Measurements from ENCODE around the gene KLB.
"Not testable (repeated sequence)": the region's sequence is repeated elsewhere in the genome, so short reads cannot be mapped to it uniquely, and the experiment has no call there.

KLB gene

DNA sequence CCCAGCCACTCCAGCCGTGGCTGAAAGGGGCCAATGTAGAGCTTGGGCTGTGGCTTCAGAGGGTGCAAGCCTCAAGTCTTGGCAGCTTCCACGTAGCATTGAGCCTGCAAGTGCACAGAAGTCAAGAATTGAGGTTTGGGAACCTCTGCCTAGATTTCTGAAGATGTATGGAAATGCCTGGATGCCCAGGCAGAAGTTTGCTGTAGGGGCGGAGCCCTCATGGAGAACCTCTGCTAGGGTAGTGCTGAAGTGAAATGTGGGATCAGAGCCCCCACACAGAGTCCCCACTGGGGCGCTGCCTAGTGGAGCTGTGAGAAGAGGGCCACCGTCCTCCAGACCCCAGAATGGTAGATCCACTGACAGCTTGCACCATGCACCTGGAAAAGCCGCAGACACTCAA is 35.5 kb upstream of the KLB start:
- H3K4me3 ChIP-seq (ENCODE audit: low read depth in 1 of 2, low read length in 2 of 2); H3K9me3 ChIP-seq (ENCODE audit: control insufficient read depth in 1 of 2, low read length in 2 of 2); H3K9ac ChIP-seq (ENCODE audit: low read depth in 1 of 2, low read length in 2 of 2); H3K27me3 ChIP-seq (ENCODE audit: control insufficient read depth in 1 of 2, insufficient read depth in 2 of 2, low read length in 2 of 2); H3K4me1 ChIP-seq (ENCODE audit: control insufficient read depth in 1 of 2, insufficient read depth in 2 of 2, low read length in 2 of 2); H3K36me3 ChIP-seq (ENCODE audit: control insufficient read depth in 1 of 2, insufficient read depth in 2 of 2, low read length in 2 of 2); H3K27ac ChIP-seq (ENCODE audit: low read depth, low read length): not testable (repeated sequence)

DNA sequence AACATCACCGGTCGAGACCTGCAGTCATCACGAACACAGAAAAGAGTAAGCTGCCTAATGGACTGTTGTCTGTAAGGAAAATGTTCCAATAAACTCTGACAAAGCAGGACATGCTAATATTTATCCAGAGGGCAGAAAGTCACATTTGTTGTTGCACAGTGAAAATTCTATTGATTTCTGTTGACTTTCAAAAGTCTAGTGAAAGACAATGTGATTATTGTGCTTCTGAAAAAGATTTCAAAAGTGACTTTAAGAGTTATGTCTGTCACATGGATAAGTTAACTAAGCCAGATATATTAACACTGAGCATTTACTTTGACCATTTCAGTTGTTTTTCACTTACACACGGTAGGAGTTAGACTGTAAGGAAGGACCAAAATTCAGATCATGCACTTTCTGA is 31.3 kb upstream of the KLB start:
- no peaks in the 10 kb centered on the region for H3K4me1 ChIP-seq (ENCODE audit: control insufficient read depth in 1 of 2, insufficient read depth in 2 of 2, low read length in 2 of 2)
- H3K9ac ChIP-seq (ENCODE audit: low read depth in 1 of 2, low read length in 2 of 2): no peak overlapping the region
- H3K36me3 ChIP-seq (ENCODE audit: control insufficient read depth in 1 of 2, insufficient read depth in 2 of 2, low read length in 2 of 2): no peaks in the 10 kb centered on the region
- H3K9me3 ChIP-seq (ENCODE audit: control insufficient read depth in 1 of 2, low read length in 2 of 2): no peaks in the 10 kb centered on the region
- H3K27ac ChIP-seq (ENCODE audit: low read depth, low read length): no peak overlapping the region
- no peak overlapping the region for H3K4me3 ChIP-seq (ENCODE audit: low read depth in 1 of 2, low read length in 2 of 2)
- no peaks in the 10 kb centered on the region for H3K27me3 ChIP-seq (ENCODE audit: control insufficient read depth in 1 of 2, insufficient read depth in 2 of 2, low read length in 2 of 2)

- Histone ChIP-seq H3K27ac (ENCODE audit: low read depth, low read length) (no peak overlapping the region), H3K9me3 (ENCODE audit: control insufficient read depth in 1 of 2, low read length in 2 of 2) (no peaks in the 10 kb centered on the region), H3K27me3 (ENCODE audit: control insufficient read depth in 1 of 2, insufficient read depth in 2 of 2, low read length in 2 of 2) (no peaks in the 10 kb centered on the region), H3K36me3 (ENCODE audit: control insufficient read depth in 1 of 2, insufficient read depth in 2 of 2, low read length in 2 of 2) (no peaks in the 10 kb centered on the region), H3K4me3 (ENCODE audit: low read depth in 1 of 2, low read length in 2 of 2) (no peak overlapping the region), H3K4me1 (ENCODE audit: control insufficient read depth in 1 of 2, insufficient read depth in 2 of 2, low read length in 2 of 2) (no peaks in the 10 kb centered on the region), H3K9ac (ENCODE audit: low read depth in 1 of 2, low read length in 2 of 2) (no peak overlapping the region)
These were observed 23.0 kb upstream of the KLB start for GRCh38 chr4:39383690-39384089.

DNA sequence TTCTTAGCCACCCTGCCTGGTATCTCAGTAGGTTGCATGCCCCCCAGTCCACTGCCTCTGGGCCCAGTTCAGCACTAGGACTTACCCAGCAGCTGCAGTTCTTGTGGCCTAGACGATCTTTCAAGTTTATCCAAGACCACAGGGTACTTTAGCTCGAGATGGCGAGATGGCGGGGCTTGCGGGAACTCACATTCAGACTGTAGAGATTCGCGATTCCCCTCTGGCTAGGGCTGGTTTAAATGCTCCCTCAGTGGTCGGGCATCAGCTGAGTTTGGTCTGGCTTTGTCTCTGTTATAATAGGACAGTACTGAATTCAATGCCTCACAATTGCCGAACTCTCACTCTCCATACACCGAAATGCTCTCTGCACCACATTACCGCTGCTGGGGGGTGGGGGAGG is 22.2 kb upstream of the KLB start:
- H3K4me1 ChIP-seq (ENCODE audit: control insufficient read depth in 1 of 2, insufficient read depth in 2 of 2, low read length in 2 of 2): no peaks in the 10 kb centered on the region
- peaks cover 0 to 4% of the 10 kb centered on the region in 2 donors for H3K27me3 ChIP-seq (ENCODE audit: control insufficient read depth in 1 of 2, insufficient read depth in 2 of 2, low read length in 2 of 2)
- no peaks in the 10 kb centered on the region for H3K9me3 ChIP-seq (ENCODE audit: control insufficient read depth in 1 of 2, low read length in 2 of 2)
- no peak overlapping the region for H3K4me3 ChIP-seq (ENCODE audit: low read depth in 1 of 2, low read length in 2 of 2)
- no peak overlapping the region for H3K9ac ChIP-seq (ENCODE audit: low read depth in 1 of 2, low read length in 2 of 2)
- no peaks in the 10 kb centered on the region for H3K36me3 ChIP-seq (ENCODE audit: control insufficient read depth in 1 of 2, insufficient read depth in 2 of 2, low read length in 2 of 2)
- no peak overlapping the region for H3K27ac ChIP-seq (ENCODE audit: low read depth, low read length)

- Histone ChIP-seq H3K27me3 (ENCODE audit: control insufficient read depth in 1 of 2, insufficient read depth in 2 of 2, low read length in 2 of 2) (peaks cover 0 to 5% of the 10 kb centered on the region in 2 donors), H3K9ac (ENCODE audit: low read depth in 1 of 2, low read length in 2 of 2) (no peak overlapping the region), H3K27ac (ENCODE audit: low read depth, low read length) (no peak overlapping the region), H3K36me3 (ENCODE audit: control insufficient read depth in 1 of 2, insufficient read depth in 2 of 2, low read length in 2 of 2) (no peaks in the 10 kb centered on the region), H3K9me3 (ENCODE audit: control insufficient read depth in 1 of 2, low read length in 2 of 2) (no peaks in the 10 kb centered on the region), H3K4me1 (ENCODE audit: control insufficient read depth in 1 of 2, insufficient read depth in 2 of 2, low read length in 2 of 2) (no peaks in the 10 kb centered on the region), H3K4me3 (ENCODE audit: low read depth in 1 of 2, low read length in 2 of 2) (no peak overlapping the region)
These were observed 16.1 kb upstream of the KLB start for GRCh38 chr4:39390603-39391002.

DNA sequence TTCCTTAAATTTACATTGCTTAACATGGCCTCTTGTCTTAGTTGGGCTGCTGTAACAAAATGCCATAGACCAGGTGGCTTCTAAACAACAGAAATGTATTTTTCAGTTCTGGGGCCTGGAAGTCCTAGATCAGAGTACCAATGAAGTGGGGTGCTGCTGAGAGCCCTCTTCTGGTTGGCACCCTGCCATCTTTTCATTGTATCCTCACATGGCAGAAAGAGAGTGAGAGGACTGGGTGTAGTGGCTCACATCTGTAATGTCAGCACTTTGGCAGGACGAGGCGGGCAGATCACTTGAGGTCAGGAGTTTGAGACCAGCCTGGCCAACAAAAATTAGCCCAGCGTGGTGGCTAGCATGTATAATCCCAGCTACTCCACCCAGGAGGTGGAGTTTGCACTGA is 12.0 kb upstream of the KLB start:
- Histone ChIP-seq H3K4me1 (ENCODE audit: control insufficient read depth in 1 of 2, insufficient read depth in 2 of 2, low read length in 2 of 2) (no peaks in the 10 kb centered on the region), H3K36me3 (ENCODE audit: control insufficient read depth in 1 of 2, insufficient read depth in 2 of 2, low read length in 2 of 2) (no peaks in the 10 kb centered on the region), H3K4me3 (ENCODE audit: low read depth in 1 of 2, low read length in 2 of 2) (no peak overlapping the region), H3K9me3 (ENCODE audit: control insufficient read depth in 1 of 2, low read length in 2 of 2) (no peaks in the 10 kb centered on the region), H3K27me3 (ENCODE audit: control insufficient read depth in 1 of 2, insufficient read depth in 2 of 2, low read length in 2 of 2) (no peaks in the 10 kb centered on the region), H3K27ac (ENCODE audit: low read depth, low read length) (no peak overlapping the region), H3K9ac (ENCODE audit: low read depth in 1 of 2, low read length in 2 of 2) (no peak overlapping the region)

GRCh38 chr4:39401640-39402039 is 5.1 kb upstream of the KLB start:
- H3K9ac ChIP-seq (ENCODE audit: low read depth in 1 of 2, low read length in 2 of 2); H3K4me1 ChIP-seq (ENCODE audit: control insufficient read depth in 1 of 2, insufficient read depth in 2 of 2, low read length in 2 of 2); H3K27ac ChIP-seq (ENCODE audit: low read depth, low read length); H3K4me3 ChIP-seq (ENCODE audit: low read depth in 1 of 2, low read length in 2 of 2); H3K36me3 ChIP-seq (ENCODE audit: control insufficient read depth in 1 of 2, insufficient read depth in 2 of 2, low read length in 2 of 2); H3K27me3 ChIP-seq (ENCODE audit: control insufficient read depth in 1 of 2, insufficient read depth in 2 of 2, low read length in 2 of 2); H3K9me3 ChIP-seq (ENCODE audit: control insufficient read depth in 1 of 2, low read length in 2 of 2): not testable (repeated sequence)

- no peaks in the 10 kb centered on the region for H3K27me3 ChIP-seq (ENCODE audit: control insufficient read depth in 1 of 2, insufficient read depth in 2 of 2, low read length in 2 of 2)
- no peaks in the 10 kb centered on the region for H3K36me3 ChIP-seq (ENCODE audit: control insufficient read depth in 1 of 2, insufficient read depth in 2 of 2, low read length in 2 of 2)
- no peak overlapping the region for H3K27ac ChIP-seq (ENCODE audit: low read depth, low read length)
- H3K4me1 ChIP-seq (ENCODE audit: control insufficient read depth in 1 of 2, insufficient read depth in 2 of 2, low read length in 2 of 2): peaks cover 0 to 12% of the 10 kb centered on the region in 2 donors
- no peak overlapping the region for H3K9ac ChIP-seq (ENCODE audit: low read depth in 1 of 2, low read length in 2 of 2)
- peak overlapping the region in 1 of 2 donors; percentile 41 for H3K4me3 ChIP-seq (ENCODE audit: low read depth in 1 of 2, low read length in 2 of 2)
- no peaks in the 10 kb centered on the region for H3K9me3 ChIP-seq (ENCODE audit: control insufficient read depth in 1 of 2, low read length in 2 of 2)
These were observed 805 bp downstream of the KLB start for GRCh38 chr4:39407584-39407885.

GRCh38 chr4:39410415-39410814 is 3.7 kb downstream of the KLB start:
- Histone ChIP-seq H3K9ac (ENCODE audit: low read depth in 1 of 2, low read length in 2 of 2) (no peak overlapping the region), H3K9me3 (ENCODE audit: control insufficient read depth in 1 of 2, low read length in 2 of 2) (no peaks in the 10 kb centered on the region), H3K27ac (ENCODE audit: low read depth, low read length) (no peak overlapping the region), H3K27me3 (ENCODE audit: control insufficient read depth in 1 of 2, insufficient read depth in 2 of 2, low read length in 2 of 2) (no peaks in the 10 kb centered on the region), H3K4me1 (ENCODE audit: control insufficient read depth in 1 of 2, insufficient read depth in 2 of 2, low read length in 2 of 2) (peaks cover 0 to 12% of the 10 kb centered on the region in 2 donors), H3K4me3 (ENCODE audit: low read depth in 1 of 2, low read length in 2 of 2) (no peak overlapping the region), H3K36me3 (ENCODE audit: control insufficient read depth in 1 of 2, insufficient read depth in 2 of 2, low read length in 2 of 2) (no peaks in the 10 kb centered on the region)

DNA sequence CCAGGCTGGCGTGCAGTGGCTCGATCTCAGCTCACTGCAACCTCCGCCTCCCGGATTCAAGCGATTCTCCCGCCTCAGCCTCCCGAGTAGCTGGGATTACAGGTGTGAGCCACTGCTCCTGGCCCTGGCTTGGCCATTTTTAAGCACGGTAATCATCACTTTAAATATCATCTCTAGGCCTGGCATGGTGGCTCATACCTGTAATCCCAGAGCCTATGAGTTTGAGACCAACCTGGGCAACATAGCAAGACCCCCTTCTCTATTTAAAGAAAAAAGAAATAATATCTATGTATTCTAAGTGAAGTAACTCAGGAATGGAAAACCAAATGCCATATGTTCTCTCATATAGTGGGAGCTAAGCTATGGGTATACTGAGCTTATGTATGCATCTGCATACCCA is 4.8 kb downstream of the KLB start:
- H3K9me3 ChIP-seq (ENCODE audit: control insufficient read depth in 1 of 2, low read length in 2 of 2); H3K4me3 ChIP-seq (ENCODE audit: low read depth in 1 of 2, low read length in 2 of 2); H3K27me3 ChIP-seq (ENCODE audit: control insufficient read depth in 1 of 2, insufficient read depth in 2 of 2, low read length in 2 of 2); H3K36me3 ChIP-seq (ENCODE audit: control insufficient read depth in 1 of 2, insufficient read depth in 2 of 2, low read length in 2 of 2); H3K9ac ChIP-seq (ENCODE audit: low read depth in 1 of 2, low read length in 2 of 2); H3K4me1 ChIP-seq (ENCODE audit: control insufficient read depth in 1 of 2, insufficient read depth in 2 of 2, low read length in 2 of 2); H3K27ac ChIP-seq (ENCODE audit: low read depth, low read length): not testable (repeated sequence)

DNA sequence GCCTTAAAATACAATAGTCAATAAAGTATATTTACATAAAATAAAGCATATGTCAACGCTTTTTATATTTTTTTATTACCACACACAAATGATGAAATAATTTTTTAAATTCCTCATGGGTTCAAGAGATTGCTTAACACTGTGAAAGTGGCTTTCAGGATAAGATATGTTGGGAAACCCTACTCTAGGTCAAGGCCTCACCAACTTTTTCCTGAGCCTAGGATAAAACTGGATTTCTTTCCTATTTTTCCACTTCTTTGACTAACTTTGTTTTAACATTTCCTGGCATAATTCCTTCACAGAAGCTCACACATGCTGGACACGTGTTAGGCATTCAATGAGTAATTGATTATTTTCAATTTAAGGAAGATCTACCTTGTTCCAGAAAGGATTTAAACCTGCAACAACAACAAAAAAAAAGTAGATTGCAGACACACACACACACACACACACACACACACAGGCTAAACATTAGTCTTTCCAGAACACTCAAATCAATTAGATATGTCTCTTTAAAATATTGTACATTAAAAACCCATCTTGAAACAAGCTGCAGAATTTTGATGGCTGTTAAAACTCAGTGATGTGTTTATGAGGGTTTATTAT is 9.1 kb downstream of the KLB start:
- no peaks in the 10 kb centered on the region for H3K36me3 ChIP-seq (ENCODE audit: control insufficient read depth in 1 of 2, insufficient read depth in 2 of 2, low read length in 2 of 2)
- no peaks in the 10 kb centered on the region for H3K9me3 ChIP-seq (ENCODE audit: control insufficient read depth in 1 of 2, low read length in 2 of 2)
- no peak overlapping the region for H3K4me3 ChIP-seq (ENCODE audit: low read depth in 1 of 2, low read length in 2 of 2)
- H3K27ac ChIP-seq (ENCODE audit: low read depth, low read length): no peak overlapping the region
- no peak overlapping the region for H3K9ac ChIP-seq (ENCODE audit: low read depth in 1 of 2, low read length in 2 of 2)
- no peaks in the 10 kb centered on the region for H3K4me1 ChIP-seq (ENCODE audit: control insufficient read depth in 1 of 2, insufficient read depth in 2 of 2, low read length in 2 of 2)
- H3K27me3 ChIP-seq (ENCODE audit: control insufficient read depth in 1 of 2, insufficient read depth in 2 of 2, low read length in 2 of 2): no peaks in the 10 kb centered on the region

All from duodenal mucosa (tissue), 2 donors.